ENCODE data around the gene TMEM258. TPM values are rescaled to one million over a fixed set of nuclear protein-coding genes. Genes with fewer than 3 reads are reported as not detected.

TMEM258 gene
- total and polyA plus RNA-seq, 10 of the 15 experiments (the other 5 are each of a cell fraction or from before 2014, with no cell fraction given): 160 to 840 (median 326) TPM

DNA sequence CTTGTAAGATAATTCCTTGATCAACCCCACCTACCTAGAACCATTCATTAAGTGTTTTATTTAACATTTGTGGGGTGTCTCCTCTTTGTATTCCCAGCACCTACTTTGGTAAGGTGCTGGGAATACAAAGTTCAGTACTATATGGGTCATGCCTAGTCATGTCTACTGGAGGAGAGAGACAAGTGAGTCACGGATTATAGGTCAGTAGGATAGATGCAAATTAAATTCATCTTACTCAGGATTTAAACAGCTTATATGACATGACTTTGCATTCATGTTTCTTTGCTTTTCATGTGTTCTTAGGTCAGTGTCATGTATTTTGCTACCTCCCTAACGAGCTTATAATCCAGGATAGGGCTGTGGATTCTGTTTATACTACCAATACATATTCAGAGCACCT lies 27.8 kb upstream of the TMEM258 start:
- ATAC-seq: no peak
- H3K9ac ChIP-seq (ENCODE audit: control insufficient read depth, insufficient read depth, low read length): no peak overlapping the region
- in situ Hi-C loops (cut with MboI): no loop called here
- H3K79me2 ChIP-seq (ENCODE audit: control insufficient read depth, insufficient read depth, low read length): peaks cover 15% of the 10 kb centered on the region
- TF ChIP-seq YY1 (IDR thresholded peaks at IDR 0.05; ENCODE audit: low read depth, low read length) (no peak), TCF7 (IDR thresholded peaks at IDR 0.05; ENCODE audit: borderline replicate concordance) (no peak), MYC (IDR thresholded peaks at IDR 0.05; ENCODE audit: insufficient read depth, insufficient read length, insufficient replicate concordance, low read length, severe bottlenecking) (no peak), BCL11A (IDR thresholded peaks at IDR 0.05; ENCODE audit: low read depth, low read length) (no peak)
- TF ChIP-seq, protein P1, sequence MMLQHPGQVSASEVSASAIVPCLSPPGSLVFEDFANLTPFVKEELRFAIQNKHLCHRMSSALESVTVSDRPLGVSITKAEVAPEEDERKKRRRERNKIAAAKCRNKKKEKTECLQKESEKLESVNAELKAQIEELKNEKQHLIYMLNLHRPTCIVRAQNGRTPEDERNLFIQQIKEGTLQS (IDR thresholded peaks at IDR 0.05; ENCODE audit: borderline replicate concordance, extremely low read depth, low read depth, low read length): no peak
- ChIA-PET POLR2A (interaction anchor here (1.0 to 9.9 kb wide), 3 partner anchors 9 to 153 kb away, joined by 4 to 167 read pairs (median 10); partner anchors contain the start of gene FADS2), SMC1A (ENCODE audit: uncharacterized antibody, unreplicated experiment) (interaction anchor here (1.1 kb wide), 1 partner anchor 11 kb away, joined by 3 read pairs; no protein-coding TSS in a partner anchor), RAD21 (ENCODE audit: unreplicated experiment) (interaction anchor here (0.6 kb wide), 1 partner anchor 128 kb away, joined by 3 read pairs; no protein-coding TSS in a partner anchor), CTCF (interaction anchor here (0.7 to 1.3 kb wide), 2 partner anchors 8 to 22 kb away, joined by 3 read pairs; no protein-coding TSS in a partner anchor)
- no peak overlapping the region for H3K4me2 ChIP-seq (ENCODE audit: control insufficient read depth, insufficient read depth)
- DNase-seq (ENCODE audit: low read depth, low spot score): no peak
- H4K20me1 ChIP-seq (ENCODE audit: control insufficient read depth, insufficient read depth): no peaks in the 10 kb centered on the region
- peaks cover 3% of the 10 kb centered on the region; the same call in 1 of the 2 replicates for H3K4me1 ChIP-seq (ENCODE audit: control insufficient read depth, insufficient read depth, low read length)
- no peaks in the 10 kb centered on the region for H3K27me3 ChIP-seq (replicated peaks in 1 of 2; ENCODE audit: control insufficient read depth in 2 of 2, insufficient read depth in 2 of 2, low read length in 1 of 2)
- no peak overlapping the region for H3K27ac ChIP-seq (ENCODE audit: control insufficient read depth, insufficient read depth)
- no peaks in the 10 kb centered on the region for H3K9me3 ChIP-seq (replicated peaks; ENCODE audit: control insufficient read depth, insufficient read depth, low read length)
- no peak for FAIRE-seq
- 33% methylated on average over 2 of the region's 2 CpGs for WGBS (ENCODE audit: insufficient coverage, insufficient replicate concordance, low lambda C conversion rate, missing lambda C conversion rate)
- no peak overlapping the region for H3K4me3 ChIP-seq
- no peaks in the 10 kb centered on the region for H3K36me3 ChIP-seq (ENCODE audit: control insufficient read depth in 2 of 2, insufficient read depth in 2 of 2, low read length in 1 of 2)
- intact Hi-C loops (cut with micrococcal nuclease; ENCODE audit: unreplicated experiment): no loop called here
- no TSS peak for BruUV-seq (replicated peaks)
- no peak overlapping the region for H2AFZ ChIP-seq (ENCODE audit: control insufficient read depth, low read depth, low read length)

Measured in GM12878 (cell line).